ENCODE measurements around the gene DLGAP3.

DLGAP3 gene

GRCh38 chr1:34928066-34928696 lies 1.3 kb downstream of the DLGAP3 start:
- no peak for DNase-seq

GRCh38 chr1:34927316-34927715 lies 2.1 kb downstream of the DLGAP3 start:
- no peak for DNase-seq

GRCh38 chr1:34926894-34927293 lies 2.6 kb downstream of the DLGAP3 start:
- DNase-seq, result no peak

GRCh38 chr1:34926156-34926555 lies 3.3 kb downstream of the DLGAP3 start:
- no peak for DNase-seq

GRCh38 chr1:34925730-34926129 lies 3.7 kb downstream of the DLGAP3 start:
- DNase-seq, result no peak

GRCh38 chr1:34924759-34925555 lies 4.5 kb downstream of the DLGAP3 start:
- peak; percentile 66 to 73 for DNase-seq

- no peak for DNase-seq
Observed at GRCh38 chr1:34923490-34923889, 6.0 kb downstream of the DLGAP3 start.

GRCh38 chr1:34918977-34919561 lies 10.4 kb downstream of the DLGAP3 start:
- peak; percentile 18 to 49 for DNase-seq

GRCh38 chr1:34918386-34918976 lies 11.0 kb downstream of the DLGAP3 start:
- DNase-seq, result no peak

- no peak for DNase-seq
Observed at GRCh38 chr1:34917017-34917416, 12.4 kb downstream of the DLGAP3 start.

- no peak for DNase-seq
Observed at GRCh38 chr1:34916104-34916503, 13.3 kb downstream of the DLGAP3 start.

- DNase-seq, result no peak
Observed at GRCh38 chr1:34915521-34915920, 13.9 kb downstream of the DLGAP3 start.

GRCh38 chr1:34914958-34915357 lies 14.5 kb downstream of the DLGAP3 start:
- no peak for DNase-seq

GRCh38 chr1:34911465-34911864 lies 18.0 kb downstream of the DLGAP3 start:
- DNase-seq, result no peak

- no peak for DNase-seq
Observed at GRCh38 chr1:34910425-34910824, 19.0 kb downstream of the DLGAP3 start.

GRCh38 chr1:34908369-34908768 lies 21.1 kb downstream of the DLGAP3 start:
- no peak for DNase-seq

- DNase-seq, result peak in 1 of 2 experiments; percentile 3
Observed at GRCh38 chr1:34907487-34908090, 21.9 kb downstream of the DLGAP3 start.

GRCh38 chr1:34906756-34907155 lies 22.7 kb downstream of the DLGAP3 start:
- DNase-seq, result no peak

- no peak for DNase-seq
Observed at GRCh38 chr1:34906222-34906621, 23.2 kb downstream of the DLGAP3 start.

GRCh38 chr1:34905098-34905459 lies 24.4 kb downstream of the DLGAP3 start:
- DNase-seq, result no peak

- no peak for DNase-seq
Observed at GRCh38 chr1:34904236-34905097, 25.0 kb downstream of the DLGAP3 start.

GRCh38 chr1:34901919-34902318 lies 27.5 kb downstream of the DLGAP3 start:
- no peak for DNase-seq

Measured in Kasumi-1 (cell line).